Activated CD4-positive, alpha-beta memory T cell treated with anti-CD3 and anti-CD28 coated beads, Interleukin-2, amount 10 ng/mL, durations not matched to agents 7 days and 5 days (primary cell): ENCODE results near the gene PRDM16. TPM values are rescaled to one million over a fixed set of nuclear protein-coding genes. Genes with fewer than 3 reads are reported as not detected.

Experiments used
- CTCF ChIA-PET: fragments of 350-600 bp; sonication (Branson Sonifier 250); formaldehyde crosslinking; loops from one replicate; lab custom pipeline; 2021; ENCODE audit warnings: antibody characterized with exemption, inconsistent platforms; lab: Charles Lee
- POLR2A ChIA-PET: fragments of 350-600 bp; sonication (Branson Sonifier 250); formaldehyde crosslinking; loops from one replicate; lab custom pipeline; 2021; ENCODE audit warnings: antibody characterized with exemption; lab: Charles Lee
- DNase-seq: peaks from one replicate; pipeline ENCODE4 v3.0.0-alpha.2; 2020
- H3K27ac Mint-ChIP-seq: one replicate; pipeline ENCODE4 v1.8.0; 2021; ENCODE audit warnings: mild to moderate bottlenecking, mixed read lengths
- H3K27me3 Mint-ChIP-seq: one replicate; pipeline ENCODE4 v1.8.0; 2021; ENCODE audit warnings: mixed read lengths
- H3K36me3 Mint-ChIP-seq: one replicate; pipeline ENCODE4 v1.8.0; 2021; ENCODE audit warnings: low read depth, mixed read lengths
- H3K4me1 Mint-ChIP-seq: one replicate; pipeline ENCODE4 v1.8.0; 2021; ENCODE audit warnings: mixed read lengths
- H3K4me3 Mint-ChIP-seq: one replicate; pipeline ENCODE4 v1.8.0; 2021; ENCODE audit warnings: mild to moderate bottlenecking, mixed read lengths
- H3K9me3 Mint-ChIP-seq: one replicate; pipeline ENCODE4 v1.8.0; 2021; ENCODE audit warnings: mixed read lengths
- total RNA-seq, 2 experiments: library from RNA; stranded (reverse); gene quantifications; one replicate each; pipeline ENCODE4 v1.2.3, GENCODE V29; 2021

PRDM16 gene
- total RNA-seq, 2 experiments from 2014 or later: 0.03 to 0.20 TPM

DNA sequence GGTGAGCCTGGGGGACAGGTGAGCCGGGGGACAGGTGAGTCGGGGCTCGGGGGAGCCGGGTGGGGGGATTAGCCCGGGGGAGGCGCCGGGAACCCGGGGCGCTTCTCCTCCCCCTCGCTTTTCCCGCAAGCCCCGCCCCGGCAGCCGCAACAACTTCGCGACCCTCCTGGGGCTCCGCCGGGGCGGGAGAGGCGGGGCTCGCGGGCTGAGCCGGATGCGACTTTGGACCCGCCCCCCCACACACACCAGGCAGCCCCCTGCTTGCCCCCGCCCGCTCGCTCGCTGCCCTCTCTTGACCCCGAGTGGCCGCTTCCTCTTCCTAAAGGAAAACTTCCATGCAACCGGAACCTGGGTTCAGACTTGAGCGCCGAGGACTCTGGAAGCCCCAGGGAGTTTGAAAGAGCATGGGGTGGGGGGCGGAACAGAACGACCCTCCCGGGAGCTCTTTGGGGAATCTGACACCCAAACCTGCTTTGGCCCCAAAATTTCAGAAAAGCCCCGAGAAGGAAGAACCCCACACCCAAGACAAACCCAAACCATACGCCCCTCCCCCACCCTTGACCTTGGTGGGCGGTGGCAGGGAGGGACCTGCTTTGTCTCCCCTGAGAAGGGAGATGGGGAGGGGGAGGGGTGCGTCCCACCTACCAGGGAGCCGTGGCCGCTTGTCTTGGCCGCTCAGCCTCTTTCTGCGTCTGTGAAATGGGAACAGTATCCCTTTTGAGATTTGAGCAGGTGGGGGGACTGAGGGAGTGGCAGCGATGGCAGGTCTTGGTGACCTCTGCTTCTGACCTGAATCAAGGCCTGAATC is 386.0 kb downstream of the PRDM16 start:
- H3K27ac Mint-ChIP-seq: no peak overlapping the region
- H3K36me3 Mint-ChIP-seq: no peaks in the 10 kb centered on the region
- H3K9me3 Mint-ChIP-seq: no peaks in the 10 kb centered on the region
- no peak overlapping the region for H3K4me3 Mint-ChIP-seq
- H3K27me3 Mint-ChIP-seq: peaks cover 14% of the 10 kb centered on the region
- ChIA-PET CTCF (no interaction called here), POLR2A (no interaction called here)
- H3K4me1 Mint-ChIP-seq: peaks cover 4% of the 10 kb centered on the region
- DNase-seq: no peak

DNA sequence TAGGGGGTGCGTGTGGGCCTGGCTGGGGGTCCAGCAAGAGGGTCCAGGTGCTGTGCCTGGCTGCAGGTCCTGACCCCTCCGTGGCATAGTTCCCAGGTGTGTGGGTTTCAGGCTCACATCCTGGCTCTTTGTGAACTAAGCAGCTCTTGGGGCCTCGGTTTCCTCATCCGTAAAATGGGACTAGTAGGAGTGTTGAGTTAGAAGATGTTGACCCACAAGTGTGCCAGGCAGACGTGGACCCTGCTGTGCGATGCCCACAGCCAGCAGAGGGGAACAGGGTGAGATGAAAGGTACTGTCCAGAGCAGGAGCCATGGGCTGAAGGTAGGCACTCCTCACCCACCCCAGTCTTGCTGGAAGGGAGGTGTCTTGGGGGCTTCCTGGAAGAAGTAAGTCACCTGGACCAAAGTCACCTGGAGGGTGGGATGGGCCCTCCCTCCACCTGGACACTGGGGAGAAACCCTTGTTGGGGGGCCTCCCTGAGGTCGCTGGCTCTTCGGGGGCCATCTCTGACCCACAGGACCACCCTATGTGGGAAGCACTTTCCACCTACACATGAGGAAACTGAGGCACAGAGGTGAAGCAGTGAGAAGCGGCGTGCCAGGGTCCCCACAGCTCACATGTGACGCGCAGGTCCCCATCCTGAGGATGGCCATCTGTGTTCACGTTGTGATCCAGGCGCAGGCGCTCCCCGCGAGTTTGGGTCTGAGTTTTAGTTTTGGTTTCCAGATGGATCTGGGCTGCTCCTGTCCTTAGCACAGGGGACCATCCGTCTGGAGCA is 386.9 kb downstream of the PRDM16 start:
- Mint-ChIP-seq H3K36me3 (no peaks in the 10 kb centered on the region), H3K27me3 (peaks cover 13% of the 10 kb centered on the region), H3K4me1 (peaks cover 4% of the 10 kb centered on the region), H3K9me3 (no peaks in the 10 kb centered on the region), H3K4me3 (no peak overlapping the region), H3K27ac (no peak overlapping the region)
- ChIA-PET POLR2A (no interaction called here), CTCF (no interaction called here)
- no peak for DNase-seq

DNA sequence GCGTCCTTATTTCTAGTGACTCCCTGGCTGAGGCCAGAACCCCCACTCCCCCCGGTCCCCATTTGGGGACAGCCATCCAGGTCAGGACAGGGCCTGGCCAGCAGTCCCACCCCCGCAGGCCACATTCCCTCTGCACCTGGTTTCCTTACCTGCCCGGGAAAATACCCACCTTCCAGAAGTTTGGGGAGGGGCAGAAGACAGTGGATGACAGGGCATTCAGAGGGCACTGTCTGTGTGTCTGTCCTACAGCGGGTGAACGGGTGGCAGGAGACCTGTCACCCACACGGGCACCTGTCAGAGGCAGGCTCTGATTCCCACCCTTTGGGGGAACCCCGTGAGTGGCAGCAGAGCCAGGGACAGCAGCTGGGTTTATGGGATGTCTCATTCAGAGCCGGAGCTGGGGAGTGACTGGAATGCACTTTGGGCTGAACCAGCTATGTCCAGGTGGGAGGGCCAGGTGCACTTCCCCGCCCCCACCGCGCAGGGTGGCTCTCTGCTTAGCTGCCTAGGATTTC is 387.5 kb downstream of the PRDM16 start:
- H3K36me3 Mint-ChIP-seq: no peaks in the 10 kb centered on the region
- peaks cover 4% of the 10 kb centered on the region for H3K4me1 Mint-ChIP-seq
- no peaks in the 10 kb centered on the region for H3K9me3 Mint-ChIP-seq
- peaks cover 13% of the 10 kb centered on the region for H3K27me3 Mint-ChIP-seq
- ChIA-PET CTCF (no interaction called here), POLR2A (no interaction called here)
- H3K4me3 Mint-ChIP-seq: no peak overlapping the region
- no peak overlapping the region for H3K27ac Mint-ChIP-seq
- DNase-seq: no peak

DNA sequence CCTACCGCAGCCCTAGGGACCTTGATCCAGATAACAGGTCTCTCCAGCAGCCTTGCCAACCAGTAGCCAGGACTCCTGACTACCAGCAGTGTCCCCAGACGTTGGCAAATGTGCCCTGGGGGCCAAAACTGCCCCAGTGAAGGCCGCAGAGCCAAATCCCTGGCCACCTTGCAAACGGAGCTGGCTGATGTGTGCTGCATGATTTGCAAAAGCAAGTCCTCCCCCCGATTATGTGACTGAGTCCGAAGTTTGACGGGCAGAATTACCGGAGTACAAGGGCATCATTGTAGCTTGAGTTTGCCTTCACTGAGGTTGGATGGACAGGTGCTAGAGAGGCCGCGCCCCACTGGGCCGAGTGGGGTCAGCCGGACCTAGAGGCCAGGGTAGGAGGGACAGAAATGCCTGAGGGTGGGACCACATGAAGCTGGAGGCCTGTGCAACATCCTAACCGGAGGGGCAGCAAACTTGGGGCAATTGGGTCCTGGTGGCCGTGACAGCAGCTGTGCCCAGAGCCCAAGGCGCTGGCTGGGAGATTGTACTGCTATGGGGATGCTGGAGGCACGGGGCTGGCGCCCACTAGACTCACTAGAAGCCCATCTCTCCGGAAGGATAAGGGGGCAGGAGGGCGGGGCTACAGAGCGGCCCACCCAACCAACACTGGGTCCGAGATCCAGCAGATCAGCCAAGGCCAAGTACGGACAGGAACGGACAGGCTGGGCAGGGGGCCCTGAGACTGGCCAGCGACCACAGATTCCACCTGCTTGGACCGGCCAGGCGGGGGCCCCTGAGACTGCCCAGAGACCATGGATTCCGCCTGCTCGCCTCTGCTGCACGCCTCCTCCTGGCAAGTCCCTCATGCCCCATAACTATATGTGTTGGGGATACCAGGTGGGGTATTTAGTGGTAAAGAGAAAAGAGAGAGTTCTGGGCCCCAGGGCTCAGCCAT is 388.2 kb downstream of the PRDM16 start:
- H3K4me3 Mint-ChIP-seq: no peak overlapping the region
- no peak overlapping the region for H3K27ac Mint-ChIP-seq
- peaks cover 4% of the 10 kb centered on the region for H3K4me1 Mint-ChIP-seq
- ChIA-PET POLR2A (no interaction called here), CTCF (no interaction called here)
- H3K27me3 Mint-ChIP-seq: peaks cover 13% of the 10 kb centered on the region
- DNase-seq: no peak
- H3K9me3 Mint-ChIP-seq: no peaks in the 10 kb centered on the region
- no peaks in the 10 kb centered on the region for H3K36me3 Mint-ChIP-seq

DNA sequence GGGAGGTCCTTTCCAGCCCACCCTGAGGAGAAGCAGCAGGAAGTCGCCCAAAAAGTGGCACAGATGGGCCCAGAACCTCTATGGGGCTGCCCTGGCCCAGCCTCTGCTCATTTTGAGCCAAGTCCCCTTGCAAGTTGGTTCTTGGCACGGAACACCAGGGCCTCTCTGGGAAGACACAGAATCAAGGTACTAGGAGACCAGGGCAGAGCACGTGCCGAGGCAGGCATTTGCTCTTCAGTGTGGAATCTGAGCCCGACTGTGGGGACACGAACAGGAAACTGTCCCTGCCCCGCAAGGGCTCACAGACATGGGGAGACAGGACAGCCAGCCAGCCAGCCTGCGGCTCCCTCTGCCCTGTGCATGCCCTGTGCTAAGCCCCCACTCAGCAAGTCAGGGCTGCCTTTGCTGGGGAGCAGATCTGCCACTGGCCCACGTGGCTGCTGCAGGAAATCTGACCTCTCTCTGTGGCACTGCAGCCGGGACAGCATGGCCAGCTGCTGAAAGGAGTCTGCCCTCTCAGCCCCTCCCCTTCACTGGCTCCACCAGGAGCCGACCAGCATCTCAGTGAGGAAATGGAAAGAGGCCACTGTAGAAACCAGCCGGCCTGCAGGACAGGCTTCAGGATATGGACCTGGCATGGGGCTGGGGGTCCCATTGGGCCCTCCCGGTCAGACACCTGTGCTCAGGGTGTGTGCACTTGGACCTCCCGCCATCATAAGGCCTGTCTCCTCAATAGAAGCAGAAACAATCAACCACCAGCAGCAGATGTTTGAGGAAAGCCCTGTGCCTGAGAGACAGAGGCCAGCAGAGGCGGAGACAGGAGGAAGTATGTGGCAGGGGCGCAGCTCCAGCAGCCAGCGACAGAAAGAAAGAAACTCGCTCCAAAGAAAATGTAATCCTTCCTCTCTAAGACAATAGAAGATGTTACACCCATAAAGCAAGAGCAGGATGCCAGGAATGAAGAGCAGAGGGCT is 389.2 kb downstream of the PRDM16 start:
- H3K27ac Mint-ChIP-seq: no peak overlapping the region
- ChIA-PET CTCF (no interaction called here), POLR2A (no interaction called here)
- DNase-seq: no peak
- H3K36me3 Mint-ChIP-seq: no peaks in the 10 kb centered on the region
- H3K27me3 Mint-ChIP-seq: peaks cover 12% of the 10 kb centered on the region
- no peak overlapping the region for H3K4me3 Mint-ChIP-seq
- no peaks in the 10 kb centered on the region for H3K9me3 Mint-ChIP-seq
- peaks cover 3% of the 10 kb centered on the region for H3K4me1 Mint-ChIP-seq

DNA sequence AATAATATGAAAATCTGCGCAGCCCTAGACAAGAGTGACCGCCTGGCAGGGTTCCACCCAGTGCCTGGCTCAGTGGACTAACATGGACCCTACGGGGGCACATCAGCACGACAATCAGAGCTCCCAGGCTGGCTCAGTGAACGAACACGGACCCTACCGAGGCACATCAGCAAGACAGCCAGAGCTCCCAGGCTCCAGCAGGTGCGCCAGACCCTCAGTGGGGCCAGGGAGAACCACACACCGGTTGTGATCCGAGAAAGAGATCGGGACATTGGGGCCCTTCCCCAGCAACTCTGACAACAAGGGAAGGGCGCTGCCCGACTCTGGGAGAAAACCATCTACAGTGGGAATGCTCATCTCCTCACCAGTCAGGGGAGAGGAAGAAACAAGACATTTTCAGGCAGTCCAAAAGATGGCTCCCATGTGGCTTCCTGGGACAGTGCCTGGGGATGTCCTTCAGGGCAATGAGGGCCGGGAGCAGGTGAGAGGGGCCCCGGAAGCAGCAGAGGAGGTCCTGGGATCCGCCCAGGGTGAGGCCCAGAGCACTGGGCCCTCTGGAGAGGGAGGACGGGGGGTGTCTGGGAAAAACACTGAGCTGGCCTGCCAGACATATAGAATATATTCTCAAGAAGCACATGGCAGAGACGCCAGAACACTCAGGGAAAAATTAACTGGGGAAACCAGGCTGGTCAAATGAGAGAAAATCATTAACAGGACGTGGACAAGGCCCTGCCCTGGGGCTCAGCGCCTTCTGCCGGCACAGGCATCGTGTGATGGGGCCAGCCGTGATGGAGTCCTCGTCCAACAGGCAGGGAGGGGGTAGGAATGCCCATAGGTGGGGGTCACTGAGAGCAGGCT is 390.3 kb downstream of the PRDM16 start:
- ChIA-PET CTCF (no interaction called here), POLR2A (no interaction called here)
- H3K27ac Mint-ChIP-seq: no peak overlapping the region
- H3K27me3 Mint-ChIP-seq: peaks cover 8% of the 10 kb centered on the region
- peaks cover 2% of the 10 kb centered on the region for H3K4me1 Mint-ChIP-seq
- no peak overlapping the region for H3K4me3 Mint-ChIP-seq
- no peaks in the 10 kb centered on the region for H3K36me3 Mint-ChIP-seq
- H3K9me3 Mint-ChIP-seq: no peaks in the 10 kb centered on the region
- no peak for DNase-seq

DNA sequence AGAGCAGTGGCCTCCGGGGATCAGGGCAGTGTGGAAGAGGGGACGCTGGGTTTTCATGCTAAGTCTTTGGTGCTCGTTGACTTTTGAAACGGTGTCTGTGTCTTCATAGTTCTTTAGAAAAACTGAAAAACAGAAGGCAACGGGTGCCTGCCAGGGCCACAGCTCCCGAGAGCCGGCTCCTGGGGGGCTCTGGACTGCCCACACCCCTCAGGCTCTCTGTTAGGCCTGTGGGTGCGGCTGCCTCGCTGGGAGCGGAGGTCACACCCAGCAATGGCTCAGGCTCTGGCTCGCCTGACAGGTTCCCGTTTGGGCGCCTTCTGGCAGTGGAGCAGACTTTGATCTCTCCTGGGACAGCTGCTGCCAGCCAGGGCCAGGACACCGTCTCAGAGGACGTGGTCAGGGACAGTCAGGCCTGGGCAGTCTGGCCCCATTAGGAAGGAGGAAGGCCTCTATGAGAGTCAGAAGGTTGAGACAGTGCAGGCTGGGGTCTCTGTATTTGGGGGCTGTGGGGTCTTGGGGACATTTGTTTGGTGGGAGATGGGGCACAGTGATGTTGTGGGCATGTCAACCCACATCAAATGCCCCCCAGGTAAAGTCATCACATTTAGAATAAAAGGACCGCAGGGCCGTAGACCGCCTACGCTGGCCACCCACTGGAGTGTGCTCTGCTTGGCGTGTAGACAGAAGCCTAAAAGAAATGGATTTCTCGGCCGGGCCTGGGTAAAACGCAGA is 391.1 kb downstream of the PRDM16 start:
- Mint-ChIP-seq H3K36me3 (no peaks in the 10 kb centered on the region), H3K27ac (no peak overlapping the region), H3K4me1 (peaks cover 2% of the 10 kb centered on the region), H3K9me3 (no peaks in the 10 kb centered on the region), H3K4me3 (no peak overlapping the region), H3K27me3 (peaks cover 6% of the 10 kb centered on the region)
- POLR2A ChIA-PET: no interaction called here
- no peak for DNase-seq
- CTCF ChIA-PET: no interaction called here

DNA sequence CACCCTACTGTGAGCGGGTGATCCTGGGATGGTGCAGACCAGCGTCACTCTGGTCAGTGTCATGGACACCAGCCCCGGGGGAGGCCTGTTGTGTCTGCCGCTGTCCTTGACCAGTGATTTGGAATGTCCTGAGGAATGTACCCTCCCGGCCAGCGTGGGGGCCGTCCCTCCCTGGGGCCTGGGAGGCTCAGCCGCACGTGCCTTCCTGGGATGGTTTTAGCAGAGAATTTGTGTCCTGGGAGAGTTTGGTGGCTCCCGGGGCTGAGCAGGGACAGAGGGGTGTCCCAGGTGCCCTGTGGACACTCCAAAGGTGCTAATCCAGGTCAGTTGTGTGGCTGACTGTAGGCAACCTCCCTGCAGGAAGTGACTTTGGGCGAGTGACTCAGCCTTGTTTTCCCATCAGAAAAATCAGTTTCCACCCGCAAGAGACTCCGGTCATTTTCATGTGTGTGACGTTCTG is 391.7 kb downstream of the PRDM16 start:
- peaks cover under 1% of the 10 kb centered on the region for H3K27me3 Mint-ChIP-seq
- no peak overlapping the region for H3K4me3 Mint-ChIP-seq
- POLR2A ChIA-PET: no interaction called here
- H3K36me3 Mint-ChIP-seq: no peaks in the 10 kb centered on the region
- no peaks in the 10 kb centered on the region for H3K9me3 Mint-ChIP-seq
- H3K4me1 Mint-ChIP-seq: no peaks in the 10 kb centered on the region
- CTCF ChIA-PET: no interaction called here
- no peak overlapping the region for H3K27ac Mint-ChIP-seq
- no peak for DNase-seq

DNA sequence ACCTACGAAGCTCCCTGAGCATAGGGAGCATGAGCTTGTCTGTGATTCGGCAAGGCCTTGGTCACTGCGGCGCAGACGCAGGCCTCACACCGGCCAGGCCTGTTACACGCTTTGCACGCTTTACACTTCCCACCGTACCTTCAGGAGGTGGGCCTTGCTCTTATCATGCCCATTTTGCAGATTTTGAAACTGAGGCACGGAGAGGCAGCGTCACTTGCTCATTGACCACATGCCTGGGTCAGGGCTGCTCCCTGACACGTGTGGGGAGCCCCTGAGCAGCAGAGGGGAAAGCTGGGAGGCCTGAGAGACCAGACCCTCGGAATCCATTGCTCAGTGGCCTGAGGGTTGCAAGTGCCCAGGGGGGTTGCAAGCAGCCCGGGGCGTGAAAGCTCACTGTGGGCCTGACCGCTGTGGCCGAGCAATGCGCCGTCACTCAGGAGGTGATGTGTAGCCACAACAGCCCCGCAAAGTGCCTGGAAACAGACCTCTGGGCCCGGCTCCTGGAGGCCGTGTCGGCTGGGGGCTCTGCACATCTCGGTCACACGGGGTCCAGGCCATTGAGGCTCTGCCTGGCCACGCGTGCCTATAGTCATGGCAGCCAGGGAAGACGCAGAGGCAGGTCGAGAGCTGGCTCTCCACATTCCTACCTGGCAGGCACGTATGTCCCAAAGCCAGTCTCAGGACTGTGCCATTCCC is 392.4 kb downstream of the PRDM16 start:
- CTCF ChIA-PET: no interaction called here
- H3K9me3 Mint-ChIP-seq: no peaks in the 10 kb centered on the region
- no peak for DNase-seq
- POLR2A ChIA-PET: no interaction called here
- no peak overlapping the region for H3K27ac Mint-ChIP-seq
- H3K4me1 Mint-ChIP-seq: no peaks in the 10 kb centered on the region
- no peaks in the 10 kb centered on the region for H3K36me3 Mint-ChIP-seq
- no peak overlapping the region for H3K4me3 Mint-ChIP-seq
- no peaks in the 10 kb centered on the region for H3K27me3 Mint-ChIP-seq

DNA sequence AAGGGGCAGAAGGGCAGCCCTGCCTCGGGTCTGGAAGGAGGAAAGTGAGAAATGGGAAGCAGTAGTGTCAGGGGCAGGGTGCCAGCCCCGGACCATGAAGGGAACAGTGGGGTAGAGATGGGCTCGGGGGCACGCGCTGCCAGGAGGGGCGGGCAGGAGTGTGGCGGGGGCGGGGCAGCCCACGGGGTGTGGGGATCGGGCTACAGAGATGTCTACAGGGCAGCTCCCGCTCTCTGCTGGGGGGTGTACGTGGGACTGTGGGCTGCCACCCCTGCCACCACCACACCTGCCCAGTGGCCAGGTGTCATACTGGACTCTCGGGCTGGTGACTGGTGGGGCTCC is 392.9 kb downstream of the PRDM16 start:
- ChIA-PET CTCF (no interaction called here), POLR2A (no interaction called here)
- Mint-ChIP-seq H3K36me3 (no peaks in the 10 kb centered on the region), H3K27me3 (no peaks in the 10 kb centered on the region), H3K9me3 (no peaks in the 10 kb centered on the region), H3K27ac (no peak overlapping the region), H3K4me1 (no peaks in the 10 kb centered on the region), H3K4me3 (no peak overlapping the region)
- DNase-seq: no peak
